Suppressor macrophage treated with lipopolysaccharide for 1 hour (primary cell): ENCODE measurements around the gene ADGRD1.

Source experiments
- DNase-seq, 3 donors: peaks; one replicate each; pipeline ENCODE4 v3.0.0-alpha.2; 2020 to 2022

The ADGRD1 gene

GRCh38 chr12:131008131-131008912 lies 54.6 kb downstream of the ADGRD1 start:
- DNase-seq = no peak

DNA sequence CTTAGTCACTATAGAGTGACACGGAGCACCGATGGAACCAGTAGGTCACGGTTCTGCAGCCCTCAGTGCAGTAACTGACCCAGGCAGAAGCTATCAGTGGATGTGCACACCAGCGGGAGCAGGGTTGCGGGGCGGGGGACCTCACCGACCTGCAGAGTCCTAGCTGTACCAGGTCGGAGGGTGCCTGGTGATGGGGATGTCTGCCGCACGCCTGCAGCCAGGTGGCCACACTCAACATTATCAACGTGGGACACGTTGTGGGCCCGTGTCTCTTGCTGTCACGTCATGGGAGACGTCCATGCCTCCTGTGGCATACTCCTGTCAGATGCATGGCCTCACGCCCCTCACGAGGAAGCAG lies 55.2 kb downstream of the ADGRD1 start:
- no peak for DNase-seq

DNA sequence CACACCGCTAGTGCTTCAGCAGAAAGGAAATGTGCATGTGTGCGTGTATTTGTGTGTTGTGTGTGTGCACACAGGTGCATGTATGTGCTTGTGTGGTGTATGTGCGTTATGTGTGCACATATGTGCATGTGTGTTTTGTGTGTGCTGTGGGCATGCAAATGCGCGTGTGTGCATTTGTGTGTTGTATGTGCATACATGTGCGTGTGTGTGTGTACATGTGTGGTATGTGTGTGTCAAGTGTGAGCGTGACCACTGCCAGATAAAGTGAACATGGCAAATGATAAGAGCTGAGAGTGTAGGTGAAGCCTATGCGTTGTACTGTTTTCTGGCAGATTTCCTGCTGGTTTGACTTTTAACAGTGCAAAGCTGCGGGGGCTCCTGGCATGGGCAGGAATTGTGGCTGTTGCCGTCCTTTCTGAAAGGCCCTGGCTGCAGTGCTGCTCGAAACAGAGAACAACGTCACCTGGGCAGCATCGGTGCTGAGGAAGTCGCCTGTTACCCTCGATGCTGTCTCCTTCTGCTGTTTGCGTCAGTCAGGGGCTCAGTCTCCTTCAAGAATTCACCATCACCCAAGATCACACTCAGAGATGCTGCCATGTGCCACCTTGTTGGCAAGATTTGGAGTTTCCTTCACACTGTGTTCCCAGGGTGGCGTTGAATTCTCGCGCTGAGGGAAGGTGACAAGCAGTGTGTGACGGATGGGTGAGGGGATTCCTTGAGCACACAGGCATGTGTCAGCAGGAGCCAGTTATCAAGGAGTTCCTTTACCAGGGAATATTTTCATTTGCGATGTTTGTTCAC lies 56.1 kb downstream of the ADGRD1 start:
- no peak for DNase-seq

DNA sequence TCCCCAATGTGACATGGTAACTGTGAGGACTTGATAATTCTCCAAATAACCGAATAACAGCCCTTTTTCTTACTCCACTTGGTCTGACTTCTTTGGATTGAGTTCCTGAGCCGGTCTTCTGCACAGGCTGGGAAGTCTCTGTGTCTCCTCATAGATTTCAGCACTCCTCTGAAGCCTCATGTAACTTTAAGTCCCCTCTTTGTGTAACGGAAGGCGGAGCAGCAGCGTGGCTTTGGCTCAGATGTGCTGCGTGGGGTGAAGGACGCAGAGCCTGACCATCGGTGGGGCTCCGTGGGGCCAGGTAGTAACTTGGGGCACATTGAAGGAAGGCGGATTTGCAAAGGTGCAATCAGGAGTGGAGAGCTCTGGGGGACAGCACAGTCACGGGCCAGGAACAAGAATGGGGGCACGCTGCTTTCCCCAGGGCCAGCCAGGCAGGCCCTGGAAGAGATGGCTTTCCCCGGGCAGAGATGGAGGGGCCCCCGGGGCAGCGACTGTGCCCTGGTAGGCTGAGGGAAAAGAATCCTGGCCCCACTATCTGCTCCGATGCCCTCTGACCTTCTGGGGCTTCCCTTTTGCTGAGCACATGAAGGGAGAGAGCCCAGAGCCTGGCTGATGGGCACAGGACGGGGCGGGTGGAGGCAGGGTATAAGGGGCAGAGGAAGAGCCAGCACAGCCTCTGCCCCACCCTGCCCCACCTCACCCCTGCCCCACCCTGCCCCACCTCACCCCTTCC lies 56.9 kb downstream of the ADGRD1 start:
- DNase-seq = no peak

DNA sequence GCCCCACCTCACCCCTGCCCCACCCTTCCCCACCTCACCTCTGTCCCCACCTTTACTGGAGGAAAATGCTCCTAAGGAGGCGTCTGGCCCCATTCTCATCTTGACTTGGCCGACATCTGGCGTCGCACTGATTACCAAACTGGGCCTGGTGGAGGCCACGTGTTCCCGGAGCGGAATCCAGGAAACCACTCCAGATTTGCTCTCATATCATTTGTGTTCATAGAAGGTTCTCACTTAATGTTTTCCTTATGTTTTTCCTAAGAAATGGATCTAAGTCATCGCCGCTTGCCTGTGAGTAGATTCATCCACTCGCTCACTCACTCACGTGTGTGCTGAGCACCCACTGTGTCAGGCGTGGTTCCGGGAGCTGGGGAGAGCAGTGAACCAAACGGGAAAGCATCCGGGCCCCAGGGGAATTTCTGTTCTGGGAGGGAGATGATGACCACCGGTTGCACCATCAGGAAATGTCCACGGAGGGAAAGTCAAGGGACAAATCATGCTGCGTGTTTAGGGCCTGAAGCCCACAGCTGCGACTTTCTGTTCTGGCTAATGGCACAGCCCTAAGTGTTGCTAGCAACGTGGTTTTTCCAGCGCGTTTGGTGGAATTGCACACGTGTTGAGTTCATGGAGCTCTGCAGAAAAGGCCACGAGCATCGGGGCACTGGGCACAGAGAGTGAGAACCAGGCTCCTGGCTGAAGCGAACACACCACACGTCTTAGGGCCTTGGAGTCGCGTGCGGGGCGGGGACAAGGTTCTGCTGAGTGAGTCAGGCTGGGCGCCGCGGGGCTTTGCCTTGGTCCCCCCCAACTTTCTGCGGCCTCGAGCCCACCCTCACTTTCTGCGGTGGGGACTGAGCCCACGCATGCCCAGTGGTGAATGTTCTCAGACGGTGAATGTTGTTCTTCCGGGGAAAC lies 57.7 kb downstream of the ADGRD1 start:
- DNase-seq = no peak

GRCh38 chr12:131012279-131013069 lies 58.8 kb downstream of the ADGRD1 start:
- DNase-seq = no peak

GRCh38 chr12:131013118-131013517 lies 59.4 kb downstream of the ADGRD1 start:
- DNase-seq = no peak

DNA sequence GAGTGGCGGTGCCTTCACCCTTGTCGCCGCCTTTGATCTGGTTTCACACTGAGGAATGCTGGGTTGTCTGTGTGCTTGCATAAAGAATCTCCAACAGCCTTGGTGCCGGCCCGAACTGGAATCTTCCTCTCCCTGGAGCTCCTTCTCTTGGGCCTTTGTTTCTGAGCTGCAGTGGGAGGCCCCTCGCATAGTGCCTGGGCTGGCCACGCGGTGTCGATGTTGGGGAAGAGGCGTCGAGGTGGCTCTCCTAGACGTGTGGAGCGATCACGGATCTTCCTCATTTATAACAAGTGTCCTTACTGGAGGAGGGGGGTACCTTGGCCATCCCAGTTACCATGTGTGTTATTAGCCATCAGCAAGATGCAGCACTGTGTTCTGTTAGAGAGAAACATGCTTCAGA lies 60.6 kb downstream of the ADGRD1 start:
- no peak for DNase-seq

- DNase-seq = no peak
These were observed 62.1 kb downstream of the ADGRD1 start for GRCh38 chr12:131015581-131016337.

GRCh38 chr12:131017477-131017991 lies 63.8 kb downstream of the ADGRD1 start:
- DNase-seq = no peak

DNA sequence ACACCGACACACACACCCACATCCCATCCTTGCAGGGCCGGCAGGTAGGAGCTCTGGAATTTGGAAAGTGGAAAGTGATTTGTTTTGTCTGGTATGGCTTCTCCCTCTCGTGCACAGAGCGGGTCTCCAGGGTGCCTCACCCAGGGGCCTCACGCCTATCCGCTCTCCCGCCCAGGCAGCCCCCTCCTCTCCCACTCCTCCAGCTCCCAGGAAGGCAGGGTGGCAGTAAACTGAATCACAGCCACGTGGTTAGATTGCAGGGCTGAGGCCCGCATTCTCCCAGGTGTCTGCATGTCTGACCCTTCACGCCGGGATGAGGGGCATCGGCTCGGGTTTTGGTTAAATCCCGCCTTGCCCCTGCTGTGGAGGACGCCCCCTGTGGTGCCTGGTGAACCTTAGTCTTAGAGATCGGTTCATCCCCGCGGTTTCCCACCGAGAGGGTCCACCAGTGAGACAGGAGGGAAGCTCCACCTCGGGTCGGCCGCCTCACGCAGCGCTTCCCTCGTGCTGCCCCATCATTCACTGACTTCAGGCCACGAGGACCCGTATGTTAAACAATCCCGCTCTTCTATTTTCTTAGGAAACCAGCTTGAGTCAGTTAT lies 64.4 kb downstream of the ADGRD1 start:
- no peak for DNase-seq

DNA sequence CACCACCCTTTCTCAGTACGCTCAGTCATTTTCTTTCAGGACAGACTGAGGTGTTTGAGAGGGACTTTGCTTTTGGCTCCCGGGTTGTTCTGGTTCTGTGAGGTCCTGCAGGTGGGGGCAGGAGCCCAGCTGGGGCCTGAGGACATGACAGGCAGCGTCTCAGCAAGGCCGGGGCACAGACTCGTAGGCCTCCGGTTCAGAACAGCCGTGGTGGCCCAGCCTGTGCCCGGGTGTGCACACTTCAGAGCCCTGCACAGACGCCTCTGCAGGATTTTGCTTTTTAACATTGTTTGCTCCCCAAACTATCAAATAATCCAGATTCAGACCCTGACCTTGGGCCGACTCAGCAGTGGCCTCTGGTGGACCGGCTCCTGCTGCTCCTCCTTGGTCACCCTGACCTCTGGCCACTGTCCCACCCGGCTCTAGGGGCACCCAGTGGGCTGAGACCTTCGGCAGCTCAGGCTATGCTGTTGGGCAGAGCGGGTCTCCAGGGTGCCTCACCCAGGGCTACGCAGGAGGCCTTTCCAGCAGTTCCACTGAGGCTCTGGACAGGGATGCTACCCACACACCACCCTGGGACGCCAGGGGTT lies 65.2 kb downstream of the ADGRD1 start:
- DNase-seq = no peak

DNA sequence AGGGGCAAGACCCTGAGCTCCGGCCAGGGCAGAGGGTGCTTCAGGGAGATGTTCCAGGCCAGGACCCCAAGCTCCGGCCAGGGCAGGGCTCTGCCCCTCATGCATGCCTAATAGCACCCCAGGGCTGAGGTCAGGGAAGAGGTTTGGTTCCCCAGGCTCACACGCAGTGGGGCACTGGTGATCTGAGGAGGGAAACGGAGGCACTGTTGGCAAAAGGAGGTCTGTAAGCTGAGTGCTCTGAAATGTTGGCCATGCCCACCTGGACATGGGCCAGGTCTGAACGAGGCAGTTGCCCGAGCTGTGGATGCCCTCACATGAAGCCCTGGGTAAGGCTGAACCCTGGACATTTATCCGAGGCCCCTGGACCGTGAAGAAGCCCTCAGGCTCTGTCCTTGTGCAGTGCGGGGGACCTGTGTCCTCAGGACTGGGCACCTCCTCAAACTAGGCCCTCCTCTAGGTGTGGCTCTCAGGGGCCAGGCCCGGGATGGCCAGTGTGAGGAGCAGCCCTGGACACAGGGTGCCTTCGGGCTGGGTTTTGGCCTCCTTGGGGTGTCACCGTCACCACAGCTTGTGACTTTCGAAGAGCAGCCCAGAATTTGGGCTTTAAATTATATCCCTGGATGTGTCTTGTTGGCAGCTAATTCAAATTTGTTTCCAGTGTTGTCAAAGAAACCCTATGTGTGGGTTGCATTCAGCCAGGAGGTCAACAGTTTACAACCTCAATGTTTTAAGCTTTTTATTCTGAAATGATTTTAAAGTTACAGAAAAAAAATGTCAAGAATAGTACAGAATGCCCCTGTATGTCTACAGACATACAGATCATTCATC lies 66.8 kb downstream of the ADGRD1 start:
- DNase-seq = no peak

DNA sequence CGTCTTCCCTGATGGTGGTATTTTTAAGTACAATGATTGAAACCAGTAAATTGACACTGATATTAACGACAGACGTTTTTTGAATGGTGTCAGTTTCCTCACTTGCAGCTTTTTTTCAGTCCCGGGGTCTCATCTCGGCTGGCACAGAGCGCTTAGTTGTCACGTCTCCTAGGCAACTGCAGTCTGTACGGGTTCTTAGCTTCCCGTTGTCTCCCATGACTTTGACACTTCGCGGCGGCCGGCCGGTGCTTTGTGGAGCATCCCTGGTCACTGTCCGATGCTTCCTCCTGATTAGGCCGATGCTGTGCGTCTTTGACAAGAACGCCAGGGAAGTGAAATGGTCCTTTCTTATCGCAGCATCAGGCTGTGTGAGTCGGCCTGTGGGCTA lies 67.4 kb downstream of the ADGRD1 start:
- DNase-seq = no peak

GRCh38 chr12:131024026-131024425 lies 70.3 kb downstream of the ADGRD1 start:
- no peak for DNase-seq

DNA sequence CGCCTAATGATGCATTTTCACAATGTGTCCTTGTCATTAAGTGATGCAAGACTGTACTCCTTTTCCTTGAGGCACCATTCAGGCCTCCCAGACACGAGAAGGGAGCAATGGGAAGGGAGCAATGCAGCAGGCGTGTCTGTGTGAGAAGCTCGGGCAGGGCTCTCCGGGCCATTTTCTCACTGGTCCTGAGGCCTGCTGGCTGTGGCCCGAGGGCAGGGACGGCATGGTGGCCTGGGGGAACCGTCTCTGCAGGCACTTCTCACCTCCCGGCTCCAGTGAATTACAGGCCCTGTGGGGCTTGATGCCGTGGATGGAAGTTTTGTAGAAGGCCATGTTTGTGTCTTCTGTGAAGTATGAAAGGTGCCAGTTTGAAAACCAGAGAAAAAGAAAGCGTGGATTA lies 71.0 kb downstream of the ADGRD1 start:
- no peak for DNase-seq

DNA sequence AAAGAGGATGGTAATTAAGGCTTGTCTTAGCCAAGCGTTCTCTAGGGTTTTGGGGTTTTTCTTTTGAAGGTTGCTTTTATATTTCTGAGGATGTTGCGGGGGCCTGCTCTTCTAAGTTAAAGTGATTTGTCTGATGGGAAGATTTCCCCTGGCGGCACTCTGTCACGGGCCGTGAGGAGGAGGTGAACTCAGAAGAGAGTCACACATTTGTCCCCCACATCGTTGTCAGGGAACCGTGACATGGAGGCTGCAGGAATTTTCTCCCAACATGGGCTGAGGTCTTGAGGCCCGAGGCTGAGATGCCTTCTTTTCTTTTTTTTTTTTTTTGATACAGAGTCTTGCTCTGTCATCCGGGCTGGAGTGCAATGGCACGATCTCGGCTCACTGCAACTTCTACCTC lies 71.5 kb downstream of the ADGRD1 start:
- no peak for DNase-seq

- no peak for DNase-seq
These were observed 72.4 kb downstream of the ADGRD1 start for GRCh38 chr12:131025939-131026702.
